Measurements from ENCODE around the gene RC3H2. TPM values are rescaled to one million over a fixed set of nuclear protein-coding genes. Genes with fewer than 3 reads are reported as not detected.
"Not testable (repeated sequence)": the region's sequence is repeated elsewhere in the genome, so short reads cannot be mapped to it uniquely, and the experiment has no call there.

Gene RC3H2
- polyA plus RNA-seq, 3 donors, result 42.6 to 56.6 (median 46.9) TPM

DNA sequence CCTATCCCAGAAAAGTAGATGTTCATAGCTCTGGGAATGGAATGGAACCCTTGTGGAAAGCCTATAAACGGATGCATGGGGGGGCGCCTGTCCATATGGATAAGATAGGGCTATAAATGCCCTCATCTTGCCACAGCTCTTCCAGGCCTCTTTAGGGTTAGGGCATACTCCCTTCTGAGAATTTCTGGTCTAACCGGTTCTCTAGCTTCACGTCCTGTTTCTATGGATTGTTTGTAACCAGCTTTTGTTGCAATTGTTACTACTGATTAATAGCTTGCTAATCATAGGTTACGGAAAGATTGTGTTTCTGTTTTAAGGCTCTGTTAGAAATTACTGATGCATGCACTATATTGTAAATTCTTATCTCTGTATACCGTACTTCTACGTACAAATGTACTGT is 95.9 kb downstream of the RC3H2 start:
- DNase-seq, result not testable (repeated sequence)

DNA sequence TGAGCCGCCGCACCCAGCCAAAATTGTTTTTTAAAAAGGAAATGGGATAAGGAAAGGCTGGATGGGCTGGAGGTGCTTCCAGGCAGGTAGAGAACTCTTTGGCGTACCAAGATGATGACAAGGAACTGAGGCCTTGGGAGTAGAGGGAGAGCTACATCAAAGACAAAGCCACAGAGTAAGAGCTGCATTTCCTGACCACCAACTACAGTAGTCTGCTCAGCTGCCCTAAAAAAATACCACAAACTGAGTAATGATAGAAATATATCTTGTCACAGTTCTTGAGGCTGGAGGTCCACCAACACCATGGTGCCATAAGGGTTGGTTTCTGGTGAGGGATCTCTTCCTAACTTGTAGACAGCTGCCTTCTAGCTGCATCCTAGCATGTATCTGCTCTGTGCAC is 97.0 kb downstream of the RC3H2 start:
- DNase-seq, result no peak

DNA sequence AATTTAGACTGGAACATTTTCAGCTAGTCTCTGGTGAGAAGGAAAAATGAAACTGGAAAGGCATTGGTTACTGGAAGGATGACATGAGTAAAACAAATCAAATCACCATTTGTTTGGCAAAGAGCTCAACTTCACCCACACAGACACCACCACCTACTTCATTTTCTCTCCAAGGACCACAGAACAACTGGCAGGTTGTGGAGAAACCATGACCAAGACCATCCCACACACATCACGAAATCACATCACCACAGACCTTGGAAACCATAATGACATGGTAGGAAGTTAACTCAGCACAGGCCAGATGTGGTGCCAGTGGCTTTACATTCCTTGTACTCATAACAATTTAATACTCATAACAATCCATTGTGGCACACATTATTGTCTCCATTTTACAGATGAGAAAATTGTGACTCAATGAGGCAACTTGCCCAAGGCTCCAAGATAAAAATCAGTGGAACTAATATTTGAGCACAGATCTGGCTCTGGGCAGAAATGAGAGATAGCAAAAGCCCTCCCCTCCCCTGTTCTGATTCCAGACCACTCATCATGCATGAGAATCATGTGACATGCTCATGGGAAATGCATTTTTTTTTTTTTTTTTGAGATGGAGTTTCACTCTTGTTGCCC is 97.8 kb downstream of the RC3H2 start:
- DNase-seq, result no peak

DNA sequence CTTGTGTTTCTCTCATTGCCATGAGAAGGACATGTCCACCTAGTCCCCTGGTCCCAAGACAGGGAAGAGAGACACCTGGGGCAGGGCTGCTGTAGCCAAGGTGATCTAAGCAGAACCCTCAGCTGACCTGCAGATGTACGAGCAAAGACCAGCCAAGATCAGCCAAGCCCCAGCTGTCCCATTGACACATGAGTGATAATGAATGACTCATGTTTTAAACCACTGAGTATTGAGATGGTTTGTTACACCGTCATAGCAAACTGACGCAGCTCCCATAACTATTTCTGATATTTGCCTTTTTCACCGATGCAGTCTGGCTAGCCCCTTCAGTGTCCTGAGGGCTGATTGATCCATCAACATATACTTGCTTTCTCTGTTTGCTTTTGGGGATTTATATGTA is 98.5 kb downstream of the RC3H2 start:
- no peak for DNase-seq

DNA sequence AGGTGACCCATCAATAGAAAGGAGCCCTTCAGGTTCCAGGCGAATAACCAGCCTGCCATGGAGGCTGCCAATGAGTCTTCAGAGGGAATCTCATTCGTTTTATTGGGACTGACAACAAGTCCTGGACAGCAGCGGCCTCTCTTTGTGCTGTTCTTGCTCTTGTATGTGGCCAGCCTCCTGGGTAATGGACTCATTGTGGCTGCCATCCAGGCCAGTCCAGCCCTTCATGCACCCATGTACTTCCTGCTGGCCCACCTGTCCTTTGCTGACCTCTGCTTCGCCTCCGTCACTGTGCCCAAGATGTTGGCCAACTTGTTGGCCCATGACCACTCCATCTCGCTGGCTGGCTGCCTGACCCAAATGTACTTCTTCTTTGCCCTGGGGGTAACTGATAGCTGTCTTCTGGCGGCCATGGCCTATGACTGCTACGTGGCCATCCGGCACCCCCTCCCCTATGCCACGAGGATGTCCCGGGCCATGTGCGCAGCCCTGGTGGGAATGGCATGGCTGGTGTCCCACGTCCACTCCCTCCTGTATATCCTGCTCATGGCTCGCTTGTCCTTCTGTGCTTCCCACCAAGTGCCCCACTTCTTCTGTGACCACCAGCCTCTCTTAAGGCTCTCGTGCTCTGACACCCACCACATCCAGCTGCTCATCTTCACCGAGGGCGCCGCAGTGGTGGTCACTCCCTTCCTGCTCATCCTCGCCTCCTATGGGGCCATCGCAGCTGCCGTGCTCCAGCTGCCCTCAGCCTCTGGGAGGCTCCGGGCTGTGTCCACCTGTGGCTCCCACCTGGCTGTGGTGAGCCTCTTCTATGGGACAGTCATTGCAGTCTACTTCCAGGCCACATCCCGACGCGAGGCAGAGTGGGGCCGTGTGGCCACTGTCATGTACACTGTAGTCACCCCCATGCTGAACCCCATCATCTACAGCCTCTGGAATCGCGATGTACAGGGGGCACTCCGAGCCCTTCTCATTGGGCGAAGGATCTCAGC is 104.8 kb downstream of the RC3H2 start, which contains the start of gene OR1K1:
OR1K1 (plus strand) TSS at position 58 of the 995 bp plus-strand sequence; CDS start at position 58, 0 bp downstream.
- DNase-seq, result no peak

DNA sequence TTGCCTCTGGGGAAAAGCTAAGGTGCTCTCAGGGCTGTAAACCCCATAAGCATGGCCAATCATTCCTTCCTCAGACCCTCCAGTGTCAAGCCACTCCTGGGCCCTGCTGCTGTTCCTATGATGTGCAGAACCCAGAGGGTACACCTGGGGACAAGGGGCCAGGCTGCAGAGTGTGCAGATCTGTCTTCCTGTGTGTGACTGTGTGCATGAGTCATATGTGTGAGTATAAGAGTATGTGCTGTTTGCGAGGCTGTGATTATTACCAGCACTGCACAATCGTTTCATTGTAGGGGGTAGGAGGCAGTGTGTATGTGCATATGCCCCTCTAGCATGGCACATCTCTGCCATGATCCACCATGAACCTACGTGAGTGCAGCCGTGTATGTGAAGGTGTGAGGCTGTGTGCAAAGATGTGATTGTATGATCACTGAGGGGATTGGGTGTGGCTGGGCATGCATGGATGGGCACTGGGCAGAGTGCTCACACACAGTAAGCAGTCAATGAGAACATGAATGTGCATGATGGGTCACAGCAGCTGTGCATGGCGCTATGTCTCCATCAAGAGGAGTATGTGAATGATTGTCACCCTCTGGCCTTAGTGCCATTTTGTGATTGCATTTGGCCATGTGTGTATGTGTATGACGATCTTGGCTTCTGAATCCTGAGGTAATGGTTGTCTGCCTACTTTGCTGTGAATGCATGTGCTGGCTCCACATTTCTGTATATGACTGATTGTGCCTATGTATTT is 107.7 kb downstream of the RC3H2 start:
- DNase-seq, result no peak

Other genes with a start within 250 kb of the RC3H2 start
- gene OR1B1, start 247.7 kb downstream of the RC3H2 start, polyA plus RNA-seq (ENCODE audit: insufficient read length in 3 of 3), result not detected
- gene OR1L1, start 243.6 kb downstream of the RC3H2 start, polyA plus RNA-seq (ENCODE audit: insufficient read length in 3 of 3), result not detected
- not detected for gene OR1L3, start 230.2 kb downstream of the RC3H2 start, polyA plus RNA-seq (ENCODE audit: insufficient read length in 3 of 3)
- gene OR1L4, start 181.4 kb downstream of the RC3H2 start, polyA plus RNA-seq (ENCODE audit: insufficient read length in 3 of 3), result not detected
- gene OR1L6, start 163.1 kb downstream of the RC3H2 start, polyA plus RNA-seq (ENCODE audit: insufficient read length in 3 of 3), result not detected
- gene OR5C1, start 116.4 kb downstream of the RC3H2 start, polyA plus RNA-seq (ENCODE audit: insufficient read length in 3 of 3), result not detected
- gene OR1K1, start 105.2 kb downstream of the RC3H2 start, polyA plus RNA-seq (ENCODE audit: insufficient read length in 3 of 3), result not detected
- gene PDCL, start 76.8 kb downstream of the RC3H2 start, polyA plus RNA-seq (ENCODE audit: insufficient read length in 3 of 3), result 10 to 100 TPM; 32.7 to 32.9 (median 32.9) TPM
- 10 to 100 TPM; 12.2 to 13.6 (median 13.6) TPM for gene ZBTB6, start 8.0 kb upstream of the RC3H2 start, polyA plus RNA-seq (ENCODE audit: insufficient read length in 3 of 3)
- 10 to 100 TPM; 18.6 to 20.3 (median 20.0) TPM for gene ZBTB26, start 26.2 kb upstream of the RC3H2 start, polyA plus RNA-seq (ENCODE audit: insufficient read length in 3 of 3)
- 10 to 100 TPM; 55.3 to 74.8 (median 67.2) TPM for gene RABGAP1, start 35.7 kb upstream of the RC3H2 start, polyA plus RNA-seq (ENCODE audit: insufficient read length in 3 of 3)
- under 1 TPM; 0.25 to 0.73 (median 0.47) TPM for gene GPR21, start 128.3 kb upstream of the RC3H2 start, polyA plus RNA-seq (ENCODE audit: insufficient read length in 3 of 3)